HepG2 (cell line): ENCODE data around the gene RACGAP1. TPM values are rescaled to one million over a fixed set of nuclear protein-coding genes. Genes with fewer than 3 reads are reported as not detected.

ENCODE experiments used
- CHCHD3 ChIP-seq: sonication (generic); formaldehyde crosslinking; IDR thresholded peaks from 2 replicates; pipeline ENCODE4 v1.8.0; 2022; ENCODE audit warnings: mild to moderate bottlenecking, missing genetic modification reagents, moderate library complexity
- FOXJ3 ChIP-seq: sonication (generic); formaldehyde crosslinking; IDR thresholded peaks from 2 replicates; pipeline ENCODE4 v1.4.0; 2020; ENCODE audit warnings: missing genetic modification reagents, mild to moderate bottlenecking, borderline replicate concordance
- HMG20B ChIP-seq: conservative IDR thresholded peaks from 2 replicates; pipeline ENCODE4 v1.6.1; 2016; ENCODE audit warnings: missing genetic modification reagents, missing compliant biosample characterization
- KDM2A ChIP-seq: sonication (generic); formaldehyde crosslinking; IDR thresholded peaks from 2 replicates; pipeline ENCODE4 v1.4.0; 2020; ENCODE audit warnings: low read depth, missing genetic modification reagents, borderline replicate concordance
- NR2F2 ChIP-seq: IDR thresholded peaks from 2 replicates; pipeline ENCODE4 v1.6.1; 2012; ENCODE audit warnings: low read depth, inconsistent platforms, borderline replicate concordance
- PAX8 ChIP-seq: sonication (generic); formaldehyde crosslinking; IDR thresholded peaks from 2 replicates; pipeline ENCODE4 v1.8.0; 2022; ENCODE audit warnings: mild to moderate bottlenecking, missing genetic modification reagents, borderline replicate concordance
- ZNF232 ChIP-seq: sonication (generic); formaldehyde crosslinking; IDR thresholded peaks from 2 replicates; pipeline ENCODE4 v1.4.0; 2020; ENCODE audit warnings: missing genetic modification reagents, borderline replicate concordance
- ZNF382 ChIP-seq: sonication (generic); formaldehyde crosslinking; IDR thresholded peaks from 2 replicates; pipeline ENCODE4 v1.5.0; 2020; ENCODE audit warnings: missing genetic modification reagents, mild to moderate bottlenecking, borderline replicate concordance
- ZNF781 ChIP-seq: sonication (generic); formaldehyde crosslinking; IDR thresholded peaks from 2 replicates; pipeline ENCODE4 v1.5.1; 2020; ENCODE audit warnings: borderline replicate concordance, mild to moderate bottlenecking, missing genetic modification reagents; ENCODE audit errors: not compliant biosample characterization
- polyA plus RNA-seq, 8 experiments: library from polyadenylated mRNA; depleted of rRNA in 3 of 8; stranded (reverse) in 7 of 8; unstranded in 1 of 8; fragments of >200 nt; fragmentation: Illumina TruSeq in 4 of 8; extraction: Trizol in 4 of 8; gene quantifications; 2 replicates each; pipeline versions ENCODE4 v1.2.1 to v1.2.3, GENCODE V29; 2011 to 2016; ENCODE audit warnings: low read depth in 4 of 8, missing spikeins in 1 of 8, mixed read lengths in 1 of 8; ENCODE audit not compliant: insufficient read depth in 1 of 8
- total RNA-seq, 5 experiments: library from RNA; depleted of rRNA; stranded (reverse); fragments of >200 nt; fragmentation: Illumina TruSeq; extraction: Trizol; gene quantifications; 2 replicates each; pipeline ENCODE4 v1.2.3, GENCODE V29; 2016; ENCODE audit warnings: low read depth in 1 of 5
- TF ChIP-seq, protein P1 (sequence below): sonication (generic); formaldehyde crosslinking; IDR thresholded peaks from 2 replicates; pipeline ENCODE4 v1.5.1; 2020; ENCODE audit warnings: missing genetic modification reagents, mild to moderate bottlenecking, borderline replicate concordance
- TF ChIP-seq, protein P2 (sequence below): sonication (generic); formaldehyde crosslinking; IDR thresholded peaks from 2 replicates; pipeline ENCODE4 v1.4.0; 2020; ENCODE audit warnings: missing genetic modification reagents
- TF ChIP-seq, protein P3 (sequence below): sonication (generic); formaldehyde crosslinking; IDR thresholded peaks from 2 replicates; pipeline ENCODE4 v1.5.1; 2020; ENCODE audit warnings: mild to moderate bottlenecking, missing genetic modification reagents
- TF ChIP-seq, protein P4 (sequence below): sonication (generic); formaldehyde crosslinking; IDR thresholded peaks from 2 replicates; pipeline ENCODE4 v1.5.0; 2020; ENCODE audit warnings: missing genetic modification reagents
- TF ChIP-seq, protein P5 (sequence below): sonication (generic); formaldehyde crosslinking; IDR thresholded peaks from 2 replicates; pipeline ENCODE4 v1.5.0; 2020; ENCODE audit warnings: mild to moderate bottlenecking, missing genetic modification reagents, moderate library complexity

The RACGAP1 gene
- total and polyA plus RNA-seq, 2 of the 13 experiments (the other 11 are each of a cell fraction or from before 2014, with no cell fraction given) = 16.7 to 57.9 TPM

DNA sequence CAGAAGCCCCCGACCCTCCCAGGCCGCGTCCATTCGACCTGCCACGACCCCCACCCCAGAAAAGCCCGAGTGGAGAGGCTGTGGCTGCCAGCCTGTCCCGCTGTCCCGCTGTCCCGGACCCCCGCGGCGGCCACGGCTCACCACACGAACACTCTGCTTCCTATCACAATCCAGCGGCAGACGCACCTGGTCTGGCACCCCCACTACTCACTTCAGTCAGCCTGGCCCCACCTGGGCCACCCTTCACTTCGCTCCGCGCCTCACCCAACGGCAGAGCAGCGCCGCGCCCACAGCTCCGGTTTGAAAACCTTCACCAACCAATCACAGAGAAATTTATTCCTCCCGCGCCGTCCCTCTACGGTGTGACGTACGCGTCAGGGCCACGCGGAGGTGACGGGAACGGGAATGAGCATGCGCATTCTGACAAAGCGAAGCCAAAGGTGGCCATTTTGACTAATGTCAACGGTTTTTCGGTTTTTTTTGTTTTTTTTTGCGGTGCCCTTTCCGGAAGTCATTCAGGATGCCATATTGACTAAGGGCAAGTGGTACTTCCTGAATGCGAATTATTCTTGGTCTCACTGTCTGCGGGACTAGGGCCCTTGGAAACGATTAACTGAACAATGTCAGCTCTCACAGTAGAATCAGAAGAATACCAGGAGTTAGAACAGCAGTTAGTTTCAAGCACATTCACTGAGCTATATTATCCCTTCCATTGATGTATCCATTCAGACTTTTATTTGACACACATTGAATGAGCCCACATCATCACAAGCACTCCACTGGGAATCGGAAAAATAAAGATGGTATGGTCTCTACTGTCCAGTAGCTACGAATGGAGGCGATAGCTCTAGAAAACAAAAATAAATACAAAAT is at the start of gene RACGAP1 (continued):
- TF ChIP-seq, protein P1, sequence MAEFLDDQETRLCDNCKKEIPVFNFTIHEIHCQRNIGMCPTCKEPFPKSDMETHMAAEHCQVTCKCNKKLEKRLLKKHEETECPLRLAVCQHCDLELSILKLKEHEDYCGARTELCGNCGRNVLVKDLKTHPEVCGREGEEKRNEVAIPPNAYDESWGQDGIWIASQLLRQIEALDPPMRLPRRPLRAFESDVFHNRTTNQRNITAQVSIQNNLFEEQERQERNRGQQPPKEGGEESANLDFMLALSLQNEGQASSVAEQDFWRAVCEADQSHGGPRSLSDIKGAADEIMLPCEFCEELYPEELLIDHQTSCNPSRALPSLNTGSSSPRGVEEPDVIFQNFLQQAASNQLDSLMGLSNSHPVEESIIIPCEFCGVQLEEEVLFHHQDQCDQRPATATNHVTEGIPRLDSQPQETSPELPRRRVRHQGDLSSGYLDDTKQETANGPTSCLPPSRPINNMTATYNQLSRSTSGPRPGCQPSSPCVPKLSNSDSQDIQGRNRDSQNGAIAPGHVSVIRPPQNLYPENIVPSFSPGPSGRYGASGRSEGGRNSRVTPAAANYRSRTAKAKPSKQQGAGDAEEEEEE (CRISPR knock-in tag) = no peak
- TF ChIP-seq ZNF382 (CRISPR knock-in tag) = no peak
- TF ChIP-seq, protein P2, sequence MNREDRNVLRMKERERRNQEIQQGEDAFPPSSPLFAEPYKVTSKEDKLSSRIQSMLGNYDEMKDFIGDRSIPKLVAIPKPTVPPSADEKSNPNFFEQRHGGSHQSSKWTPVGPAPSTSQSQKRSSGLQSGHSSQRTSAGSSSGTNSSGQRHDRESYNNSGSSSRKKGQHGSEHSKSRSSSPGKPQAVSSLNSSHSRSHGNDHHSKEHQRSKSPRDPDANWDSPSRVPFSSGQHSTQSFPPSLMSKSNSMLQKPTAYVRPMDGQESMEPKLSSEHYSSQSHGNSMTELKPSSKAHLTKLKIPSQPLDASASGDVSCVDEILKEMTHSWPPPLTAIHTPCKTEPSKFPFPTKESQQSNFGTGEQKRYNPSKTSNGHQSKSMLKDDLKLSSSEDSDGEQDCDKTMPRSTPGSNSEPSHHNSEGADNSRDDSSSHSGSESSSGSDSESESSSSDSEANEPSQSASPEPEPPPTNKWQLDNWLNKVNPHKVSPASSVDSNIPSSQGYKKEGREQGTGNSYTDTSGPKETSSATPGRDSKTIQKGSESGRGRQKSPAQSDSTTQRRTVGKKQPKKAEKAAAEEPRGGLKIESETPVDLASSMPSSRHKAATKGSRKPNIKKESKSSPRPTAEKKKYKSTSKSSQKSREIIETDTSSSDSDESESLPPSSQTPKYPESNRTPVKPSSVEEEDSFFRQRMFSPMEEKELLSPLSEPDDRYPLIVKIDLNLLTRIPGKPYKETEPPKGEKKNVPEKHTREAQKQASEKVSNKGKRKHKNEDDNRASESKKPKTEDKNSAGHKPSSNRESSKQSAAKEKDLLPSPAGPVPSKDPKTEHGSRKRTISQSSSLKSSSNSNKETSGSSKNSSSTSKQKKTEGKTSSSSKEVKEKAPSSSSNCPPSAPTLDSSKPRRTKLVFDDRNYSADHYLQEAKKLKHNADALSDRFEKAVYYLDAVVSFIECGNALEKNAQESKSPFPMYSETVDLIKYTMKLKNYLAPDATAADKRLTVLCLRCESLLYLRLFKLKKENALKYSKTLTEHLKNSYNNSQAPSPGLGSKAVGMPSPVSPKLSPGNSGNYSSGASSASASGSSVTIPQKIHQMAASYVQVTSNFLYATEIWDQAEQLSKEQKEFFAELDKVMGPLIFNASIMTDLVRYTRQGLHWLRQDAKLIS = no peak
- TF ChIP-seq ZNF781 (CRISPR knock-in tag) = peak; percentile 33
- no peak for TF ChIP-seq CHCHD3
- TF ChIP-seq, protein P3, sequence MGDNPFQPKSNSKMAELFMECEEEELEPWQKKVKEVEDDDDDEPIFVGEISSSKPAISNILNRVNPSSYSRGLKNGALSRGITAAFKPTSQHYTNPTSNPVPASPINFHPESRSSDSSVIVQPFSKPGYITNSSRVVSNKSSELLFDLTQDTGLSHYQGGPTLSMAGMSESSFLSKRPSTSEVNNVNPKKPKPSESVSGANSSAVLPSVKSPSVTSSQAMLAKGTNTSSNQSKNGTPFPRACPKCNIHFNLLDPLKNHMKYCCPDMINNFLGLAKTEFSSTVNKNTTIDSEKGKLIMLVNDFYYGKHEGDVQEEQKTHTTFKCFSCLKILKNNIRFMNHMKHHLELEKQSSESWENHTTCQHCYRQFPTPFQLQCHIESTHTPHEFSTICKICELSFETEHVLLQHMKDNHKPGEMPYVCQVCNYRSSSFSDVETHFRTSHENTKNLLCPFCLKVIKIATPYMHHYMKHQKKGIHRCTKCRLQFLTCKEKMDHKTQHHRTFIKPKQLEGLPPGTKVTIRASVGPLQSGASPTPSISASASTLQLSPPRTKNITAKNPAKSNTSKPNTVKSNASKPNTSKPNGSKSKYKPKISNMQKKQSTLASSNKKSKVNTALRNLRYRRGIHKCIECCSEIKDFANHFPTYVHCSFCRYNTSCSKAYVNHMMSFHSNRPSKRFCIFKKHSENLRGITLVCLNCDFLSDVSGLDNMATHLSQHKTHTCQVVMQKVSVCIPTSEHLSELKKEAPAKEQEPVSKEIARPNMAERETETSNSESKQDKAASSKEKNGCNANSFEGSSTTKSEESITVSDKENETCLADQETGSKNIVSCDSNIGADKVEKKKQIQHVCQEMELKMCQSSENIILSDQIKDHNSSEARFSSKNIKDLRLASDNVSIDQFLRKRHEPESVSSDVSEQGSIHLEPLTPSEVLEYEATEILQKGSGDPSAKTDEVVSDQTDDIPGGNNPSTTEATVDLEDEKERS (CRISPR knock-in tag) = peak; percentile 64; the same call in 1 of the 2 replicates
- no peak for TF ChIP-seq PAX8 (CRISPR knock-in tag)
- TF ChIP-seq KDM2A (CRISPR knock-in tag) = peak; percentile 81; the same call in 1 of the 2 replicates
- TF ChIP-seq FOXJ3 (CRISPR knock-in tag) = peak; percentile 28; the same call in 1 of the 2 replicates
- TF ChIP-seq, protein P4, sequence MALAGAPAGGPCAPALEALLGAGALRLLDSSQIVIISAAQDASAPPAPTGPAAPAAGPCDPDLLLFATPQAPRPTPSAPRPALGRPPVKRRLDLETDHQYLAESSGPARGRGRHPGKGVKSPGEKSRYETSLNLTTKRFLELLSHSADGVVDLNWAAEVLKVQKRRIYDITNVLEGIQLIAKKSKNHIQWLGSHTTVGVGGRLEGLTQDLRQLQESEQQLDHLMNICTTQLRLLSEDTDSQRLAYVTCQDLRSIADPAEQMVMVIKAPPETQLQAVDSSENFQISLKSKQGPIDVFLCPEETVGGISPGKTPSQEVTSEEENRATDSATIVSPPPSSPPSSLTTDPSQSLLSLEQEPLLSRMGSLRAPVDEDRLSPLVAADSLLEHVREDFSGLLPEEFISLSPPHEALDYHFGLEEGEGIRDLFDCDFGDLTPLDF = peak; percentile 98
- TF ChIP-seq HMG20B (CRISPR knock-in tag) = no peak
- no peak; the same call in 1 of the 2 replicates for TF ChIP-seq NR2F2
- TF ChIP-seq ZNF232 (CRISPR knock-in tag) = peak; percentile 84; the same call in 1 of the 2 replicates
- TF ChIP-seq, protein P5, sequence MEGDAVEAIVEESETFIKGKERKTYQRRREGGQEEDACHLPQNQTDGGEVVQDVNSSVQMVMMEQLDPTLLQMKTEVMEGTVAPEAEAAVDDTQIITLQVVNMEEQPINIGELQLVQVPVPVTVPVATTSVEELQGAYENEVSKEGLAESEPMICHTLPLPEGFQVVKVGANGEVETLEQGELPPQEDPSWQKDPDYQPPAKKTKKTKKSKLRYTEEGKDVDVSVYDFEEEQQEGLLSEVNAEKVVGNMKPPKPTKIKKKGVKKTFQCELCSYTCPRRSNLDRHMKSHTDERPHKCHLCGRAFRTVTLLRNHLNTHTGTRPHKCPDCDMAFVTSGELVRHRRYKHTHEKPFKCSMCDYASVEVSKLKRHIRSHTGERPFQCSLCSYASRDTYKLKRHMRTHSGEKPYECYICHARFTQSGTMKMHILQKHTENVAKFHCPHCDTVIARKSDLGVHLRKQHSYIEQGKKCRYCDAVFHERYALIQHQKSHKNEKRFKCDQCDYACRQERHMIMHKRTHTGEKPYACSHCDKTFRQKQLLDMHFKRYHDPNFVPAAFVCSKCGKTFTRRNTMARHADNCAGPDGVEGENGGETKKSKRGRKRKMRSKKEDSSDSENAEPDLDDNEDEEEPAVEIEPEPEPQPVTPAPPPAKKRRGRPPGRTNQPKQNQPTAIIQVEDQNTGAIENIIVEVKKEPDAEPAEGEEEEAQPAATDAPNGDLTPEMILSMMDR = 0 out of 2 replicates have a peak, but pooled peaks have one; percentile 17
